Loucy (cell line): Measurements from ENCODE around the gene GALNT12.

Experiments
- CTCF ChIP-seq: fragments of 200-600 bp; sonication (generic); conservative IDR thresholded peaks from 2 replicates; pipeline ENCODE4 v1.5.1; 2014; ENCODE audit warnings: mild to moderate bottlenecking, antibody characterized with exemption, low read length
- EZH2phosphoT487 ChIP-seq: fragments of 200-600 bp; IDR thresholded peaks from 2 replicates; pipeline ENCODE4 v1.6.1; 2018; ENCODE audit warnings: antibody characterized with exemption, mild to moderate bottlenecking, moderate library complexity, borderline replicate concordance

- TF ChIP-seq EZH2phosphoT487 (no peak), CTCF (peak; percentile 89)
Observed at GRCh38 chr9:98775831-98776441, 31.5 kb upstream of the GALNT12 start.
